GM18517 (cell line): Measurements from ENCODE around the gene ATOSA.

Experiments
- ATAC-seq: cut with Tn5 transposase; IDR thresholded peaks from one replicate; pipeline ENCODE4 v1.9.1; 2021; ENCODE audit warnings: mild to moderate bottlenecking, moderate library complexity; ENCODE audit not compliant: unreplicated experiment

ATOSA gene

GRCh38 chr15:52652984-52653383, 26.2 kb downstream of the ATOSA start:
- ATAC-seq: no peak

- ATAC-seq: no peak
Measured at GRCh38 chr15:52652286-52652685, 26.9 kb downstream of the ATOSA start.

- peak; percentile 95 for ATAC-seq
Measured at GRCh38 chr15:52651868-52652267, 27.3 kb downstream of the ATOSA start.

- no peak for ATAC-seq
Measured at GRCh38 chr15:52651114-52651513, 28.1 kb downstream of the ATOSA start.

- ATAC-seq: no peak
Measured at GRCh38 chr15:52649686-52650085, 29.5 kb downstream of the ATOSA start.

GRCh38 chr15:52645916-52646315, 33.3 kb downstream of the ATOSA start:
- no peak for ATAC-seq

- no peak for ATAC-seq
Measured at GRCh38 chr15:52642386-52643361, 36.5 kb downstream of the ATOSA start.

GRCh38 chr15:52636459-52636858, 42.7 kb downstream of the ATOSA start:
- no peak for ATAC-seq

- no peak for ATAC-seq
Measured at GRCh38 chr15:52635908-52636307, 43.3 kb downstream of the ATOSA start.
